Endothelial cell of umbilical vein (primary cell): ENCODE measurements around the gene RBM33. TPM values are rescaled to one million over a fixed set of nuclear protein-coding genes. Genes with fewer than 3 reads are reported as not detected.

Experiments
- BruUV-seq: library from RNA; stranded (reverse); fragments of 400-500 nt; replicated peaks from 2 replicates; lab custom pipeline; 2021; lab: Mats Ljungman, UMichigan
- CTCF ChIA-PET: fragments of 300-600, 350-600 bp; sonication (Branson Sonifier 250); formaldehyde crosslinking; loops from one replicate; lab custom pipeline; 2021; ENCODE audit warnings: antibody characterized with exemption, inconsistent platforms; lab: Charles Lee
- POLR2A ChIA-PET: fragments of 300-600, 350-600 bp; sonication (Branson Sonifier 250); formaldehyde crosslinking; loops from one replicate; lab custom pipeline; 2021; ENCODE audit warnings: antibody characterized with exemption, inconsistent platforms; lab: Charles Lee
- DNase-seq: peaks from one replicate; pipeline ENCODE4 v3.0.0-alpha.2; 2011; ENCODE audit warnings: low read depth, low spot score
- FAIRE-seq: peaks from 2 replicates; lab custom pipeline; 2011; peaks lifted over from hg19 to GRCh38; lab: Jason Lieb, UNC
- H2AFZ ChIP-seq: 2 replicates; pipeline ENCODE4 v1.6.0; 2012; ENCODE audit warnings: low read depth, low read length, control low read depth, inconsistent platforms
- H3K27ac ChIP-seq: 2 replicates; pipeline ENCODE4 v1.5.1; 2011; ENCODE audit warnings: low read depth, mild to moderate bottlenecking, control low read depth, low read length, moderate library complexity; ENCODE audit not compliant: insufficient read depth
- H3K27me3 ChIP-seq, 2 experiments: 2 replicates each; pipeline versions ENCODE4 v1.6.0 to v1.6.1; 2011; ENCODE audit warnings: low read length in 2 of 2, mixed read lengths in 1 of 2; ENCODE audit not compliant: control insufficient read depth in 2 of 2, insufficient read depth in 2 of 2
- H3K36me3 ChIP-seq, 2 experiments: 2 replicates in 1 of 2; 3 replicates in 1 of 2; pipeline ENCODE4 v1.5.1; 2011; ENCODE audit warnings: low read length in 2 of 2, mild to moderate bottlenecking in 1 of 2, moderate library complexity in 1 of 2; ENCODE audit not compliant: control insufficient read depth in 2 of 2, insufficient read depth in 2 of 2; ENCODE audit errors: extremely low read depth in 1 of 2
- H3K4me1 ChIP-seq: 3 replicates; pipeline ENCODE4 v1.5.1; 2011; ENCODE audit warnings: mild to moderate bottlenecking, low read length; ENCODE audit not compliant: control insufficient read depth, insufficient read depth; ENCODE audit errors: extremely low read depth
- H3K4me2 ChIP-seq: 2 replicates; pipeline ENCODE4 v1.6.1; 2011; ENCODE audit warnings: low read length, control low read depth, mixed read lengths; ENCODE audit not compliant: insufficient read depth
- H3K4me3 ChIP-seq, 3 experiments: fragments of 200-600 bp in 1 of 3; sonication (generic), shearing (Covaris generic) in 1 of 3; replicated peaks in 1 of 3; 2 replicates each; pipeline ENCODE4 v1.5.1; 2011 to 2016; ENCODE audit warnings: control low read depth in 3 of 3, low read length in 3 of 3, mild to moderate bottlenecking in 2 of 3, inconsistent platforms in 1 of 3, low read depth in 1 of 3, moderate library complexity in 1 of 3; ENCODE audit not compliant: insufficient read depth in 1 of 3
- H3K79me2 ChIP-seq: 2 replicates; pipeline ENCODE4 v1.6.0; 2012; ENCODE audit warnings: low read length, inconsistent platforms; ENCODE audit not compliant: control insufficient read depth, insufficient read depth
- H3K9ac ChIP-seq: replicated peaks from 2 replicates; pipeline ENCODE3; 2011; ENCODE audit warnings: low read length, control low read depth; ENCODE audit not compliant: insufficient read depth; ENCODE audit errors: extremely low read depth
- H3K9me1 ChIP-seq: replicated peaks from 3 replicates; pipeline ENCODE4 v1.6.0; 2011; ENCODE audit warnings: mild to moderate bottlenecking, low read length; ENCODE audit not compliant: control insufficient read depth, insufficient read depth; ENCODE audit errors: extremely low read depth
- H3K9me3 ChIP-seq: replicated peaks from 2 replicates; pipeline ENCODE4 v1.5.1; 2012; ENCODE audit warnings: low read length, inconsistent platforms; ENCODE audit not compliant: control insufficient read depth, insufficient read depth
- H4K20me1 ChIP-seq: replicated peaks from 2 replicates; pipeline ENCODE3; 2011; ENCODE audit warnings: mild to moderate bottlenecking, low read length; ENCODE audit not compliant: control insufficient read depth, insufficient read depth; ENCODE audit errors: extremely low read depth
- CTCF ChIP-seq, 2 donors: IDR thresholded peaks; 1 replicate in 1 of 2; 2 replicates in 1 of 2; pipeline ENCODE4 v1.5.1; 2011; ENCODE audit warnings: low read length in 2 of 2, mild to moderate bottlenecking in 2 of 2, moderate library complexity in 2 of 2, control low read depth in 1 of 2, inconsistent platforms in 1 of 2, low read depth in 1 of 2; ENCODE audit not compliant: insufficient read depth in 1 of 2; ENCODE audit errors: extremely low read depth in 1 of 2
- EZH2 ChIP-seq: IDR thresholded peaks from 2 replicates; pipeline ENCODE4 v1.6.1; 2012; ENCODE audit warnings: borderline replicate concordance, low read depth, mild to moderate bottlenecking, moderate library complexity, low read length, inconsistent platforms; ENCODE audit not compliant: severe bottlenecking
- FOS ChIP-seq: IDR thresholded peaks from 2 replicates; pipeline ENCODE4 v1.6.1; 2011; ENCODE audit warnings: mild to moderate bottlenecking, low read length, moderate library complexity, borderline replicate concordance; ENCODE audit not compliant: insufficient read depth
- GATA2 ChIP-seq: IDR thresholded peaks from 2 replicates; pipeline ENCODE4 v1.7.0; 2011; ENCODE audit warnings: low read depth, mild to moderate bottlenecking, moderate library complexity, mixed read lengths, low read length; ENCODE audit not compliant: insufficient read length, insufficient read depth
- JUN ChIP-seq: IDR thresholded peaks from 2 replicates; pipeline ENCODE4 v1.6.1; 2011; ENCODE audit warnings: borderline replicate concordance, low read depth; ENCODE audit not compliant: insufficient read length, insufficient read depth
- MYC ChIP-seq: IDR thresholded peaks from one replicate; pipeline ENCODE4 v1.6.1; 2011; ENCODE audit warnings: mild to moderate bottlenecking, low read depth, low read length
- POLR2A ChIP-seq: IDR thresholded peaks from 2 replicates; pipeline ENCODE4 v1.6.1; 2012; ENCODE audit warnings: low read depth, mild to moderate bottlenecking, control low read depth, low read length
- POLR2AphosphoS5 ChIP-seq: IDR thresholded peaks from 2 replicates; pipeline ENCODE4 v1.6.1; 2012; ENCODE audit warnings: low read depth, mild to moderate bottlenecking, control low read depth, low read length, moderate library complexity; ENCODE audit not compliant: insufficient read depth
- dilution Hi-C: fragments of 300-500 bp; cut with MboI; formaldehyde crosslinking; loops from one replicate; pipeline ENCODE4 v1.15.0; 2019; ENCODE audit warnings: low sequenced_read_pairs; ENCODE audit not compliant: extremely low pct_ligation_motif_present
- intact Hi-C: fragments of 100-400 bp; cut with micrococcal nuclease; formaldehyde crosslinking; loops from one replicate; pipeline ENCODE4 v1.10.0; 2022
- polyA plus RNA-seq, 4 experiments: library from polyadenylated mRNA; depleted of rRNA in 3 of 4; stranded (reverse) in 3 of 4; unstranded in 1 of 4; fragments of >200 nt; gene quantifications; 2 replicates each; pipeline versions ENCODE4 v1.2.1 to v1.2.3, GENCODE V29; 2011 to 2012; ENCODE audit warnings: missing spikeins in 1 of 4
- total RNA-seq: library from RNA; stranded (reverse); gene quantifications from 2 replicates; pipeline ENCODE4 v1.2.3, GENCODE V29; 2021
- TF ChIP-seq, protein P1 (sequence below): IDR thresholded peaks from 2 replicates; pipeline ENCODE4 v1.6.1; 2011; ENCODE audit not compliant: insufficient read depth, insufficient read length

The RBM33 gene
- total and polyA plus RNA-seq, 2 donors (not counting 3 experiments of a cell fraction or from before 2014, with no cell fraction given) = 16.2 to 68.2 TPM

GRCh38 chr7:155774947-155775346 lies 130.5 kb downstream of the RBM33 start:
- dilution Hi-C loops = no loop called here
- intact Hi-C loops = no loop called here

More at GRCh38 chr7:155774947-155775346, 130.5 kb downstream of the RBM33 start:
- Histone ChIP-seq H3K79me2 (no peaks in the 10 kb centered on the region), H2AFZ (no peak overlapping the region), H3K27me3 (no peaks in the 10 kb centered on the region), H3K9me1 (no peaks in the 10 kb centered on the region), H3K27ac (no peak overlapping the region), H4K20me1 (no peaks in the 10 kb centered on the region), H3K9ac (no peak overlapping the region), H3K4me3 (no peak overlapping the region), H3K36me3 (peaks cover 5 to 17% of the 10 kb centered on the region in 2 experiments), H3K4me1 (no peaks in the 10 kb centered on the region), H3K9me3 (no peaks in the 10 kb centered on the region), H3K4me2 (no peak overlapping the region)
- ChIA-PET CTCF (interaction anchor here (1.7 to 9.8 kb wide), 2 partner anchors 176 to 177 kb away, joined by 7 to 323 read pairs; no protein-coding TSS in a partner anchor), POLR2A (no interaction called here)
- DNase-seq (no peak), FAIRE-seq (no peak)
- no peak for TF ChIP-seq FOS
- TF ChIP-seq POLR2AphosphoS5 = no peak
- TF ChIP-seq GATA2 = no peak
- no peak for TF ChIP-seq JUN
- no peak for TF ChIP-seq MYC
- TF ChIP-seq POLR2A = no peak
- TF ChIP-seq CTCF (IDR thresholded peaks at IDR 0.05; ENCODE audit: extremely low read depth in 1 of 2, insufficient read depth in 1 of 2, low read depth in 1 of 2, low read length in 2 of 2) = no peak
- TF ChIP-seq, protein P1, sequence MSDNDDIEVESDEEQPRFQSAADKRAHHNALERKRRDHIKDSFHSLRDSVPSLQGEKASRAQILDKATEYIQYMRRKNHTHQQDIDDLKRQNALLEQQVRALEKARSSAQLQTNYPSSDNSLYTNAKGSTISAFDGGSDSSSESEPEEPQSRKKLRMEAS = no peak
- no peak for TF ChIP-seq EZH2
- no TSS peak for BruUV-seq
